HCT116 (cell line): ENCODE measurements around the gene SLC6A17. TPM values are rescaled to one million over a fixed set of nuclear protein-coding genes. Genes with fewer than 3 reads are reported as not detected.

Experiments
- ATAC-seq: fragments of 200-7000 bp; cut with Tn5 transposase; 2 replicates; pipeline ENCODE4 v1.9.1; 2020; ENCODE audit warnings: mild to moderate bottlenecking, moderate library complexity
- BruUV-seq: library from RNA; stranded (reverse); fragments of 400-500 nt; replicated peaks from 2 replicates; lab custom pipeline; 2021; lab: Mats Ljungman, UMichigan
- CTCF ChIA-PET: fragments of 300-600 bp; sonication (Branson Sonifier 250); formaldehyde crosslinking; loops from one replicate; lab custom pipeline; 2021; ENCODE audit warnings: antibody characterized with exemption; lab: Charles Lee
- POLR2A ChIA-PET: fragments of 300-600, 350-600 bp; sonication (Branson Sonifier 250); formaldehyde crosslinking; loops from one replicate; lab custom pipeline; 2021; ENCODE audit warnings: antibody characterized with exemption; lab: Charles Lee
- RAD21 ChIA-PET, 2 experiments: fragments of 300-600 bp; sonication (Branson Sonifier 250); formaldehyde crosslinking; loops; one replicate each; lab custom pipeline; 2023; ENCODE audit warnings: low total read pairs in 2 of 2; ENCODE audit not compliant: uncharacterized antibody in 2 of 2, unreplicated experiment in 2 of 2, low non-redundant PET in 1 of 2; lab: Charles Lee
- DNase-seq: peaks from one replicate; pipeline ENCODE4 v3.0.0-alpha.2; 2010; ENCODE audit warnings: low read depth, low spot score
- H2AFZ ChIP-seq: fragments of 200-600 bp; shearing (Covaris generic), sonication (generic); 2 replicates; pipeline ENCODE4 v1.6.1; 2017; ENCODE audit warnings: low read depth, mixed run types, mixed read lengths, antibody characterized with exemption, low read length; ENCODE audit not compliant: poor library complexity, severe bottlenecking
- H3K27ac ChIP-seq: 2 replicates; pipeline ENCODE4 v1.5.1; 2012; ENCODE audit warnings: low read depth, low read length
- H3K27me3 ChIP-seq: fragments of 200-600 bp; sonication (generic); 2 replicates; pipeline ENCODE4 v1.6.1; 2016; ENCODE audit warnings: mixed run types, low read length, mixed read lengths; ENCODE audit not compliant: insufficient read depth
- H3K36me3 ChIP-seq, 2 experiments: fragments of 200-500 bp in 1 of 2; fragments of 200-600 bp in 1 of 2; sonication (Bioruptor generic) in 1 of 2; sonication (generic) in 1 of 2; 2 replicates each; pipeline versions ENCODE4 v1.5.1 to v1.6.1; 2014 to 2016; ENCODE audit warnings: low read length in 2 of 2, inconsistent platforms in 1 of 2, mixed read lengths in 1 of 2, mixed run types in 1 of 2; ENCODE audit not compliant: insufficient read depth in 2 of 2, control insufficient read depth in 1 of 2
- H3K4me1 ChIP-seq, 2 experiments: fragments of 200-600 bp in 1 of 2; sonication (generic) in 1 of 2; 2 replicates each; pipeline versions ENCODE4 v1.5.1 to v1.6.1; 2012 to 2017; ENCODE audit warnings: low read length in 2 of 2, inconsistent platforms in 1 of 2, mild to moderate bottlenecking in 1 of 2, mixed read lengths in 1 of 2, mixed run types in 1 of 2, moderate library complexity in 1 of 2; ENCODE audit not compliant: insufficient read depth in 2 of 2, control insufficient read depth in 1 of 2
- H3K4me2 ChIP-seq: fragments of 200-600 bp; sonication (generic); 2 replicates; pipeline ENCODE4 v1.6.1; 2017; ENCODE audit warnings: mixed run types, low read length, mixed read lengths
- H3K4me3 ChIP-seq, 2 experiments: fragments of 200-600 bp in 1 of 2; sonication (generic) in 1 of 2; replicated peaks in 1 of 2; 2 replicates each; pipeline ENCODE4 v1.5.1; 2011 to 2016; ENCODE audit warnings: low read length in 2 of 2, control low read depth in 1 of 2, low read depth in 1 of 2, mild to moderate bottlenecking in 1 of 2, mixed read lengths in 1 of 2, mixed run types in 1 of 2
- H3K79me2 ChIP-seq: fragments of 200-600 bp; sonication (generic); 2 replicates; pipeline ENCODE4 v1.6.1; 2017; ENCODE audit warnings: mild to moderate bottlenecking, mixed run types, low read length, moderate library complexity, mixed read lengths; ENCODE audit not compliant: insufficient read depth
- H3K9ac ChIP-seq: fragments of 200-600 bp; sonication (generic); 2 replicates; pipeline ENCODE4 v1.6.1; 2016; ENCODE audit warnings: low read length, mixed read lengths
- H3K9me2 ChIP-seq: fragments of 200-600 bp; sonication (generic), shearing (Covaris generic); 2 replicates; pipeline ENCODE4 v1.6.1; 2017; ENCODE audit warnings: mixed run types, mild to moderate bottlenecking, moderate library complexity; ENCODE audit not compliant: insufficient read depth
- H3K9me3 ChIP-seq, 2 experiments: fragments of 200-500 bp in 1 of 2; fragments of 200-600 bp in 1 of 2; sonication (Bioruptor generic) in 1 of 2; sonication (generic) in 1 of 2; 2 replicates each; pipeline ENCODE4 v1.6.1; 2014 to 2017; ENCODE audit warnings: low read length in 2 of 2, mixed read lengths in 2 of 2, inconsistent platforms in 1 of 2, low read depth in 1 of 2, mild to moderate bottlenecking in 1 of 2, mixed run types in 1 of 2, moderate library complexity in 1 of 2; ENCODE audit not compliant: control insufficient read depth in 1 of 2, insufficient read depth in 1 of 2
- H4K20me1 ChIP-seq: fragments of 200-600 bp; sonication (generic), shearing (Covaris generic); 2 replicates; pipeline ENCODE4 v1.6.1; 2017; ENCODE audit warnings: mixed run types, mild to moderate bottlenecking, moderate library complexity; ENCODE audit not compliant: insufficient read depth
- CBX3 ChIP-seq: IDR thresholded peaks from 2 replicates; pipeline ENCODE4 v1.6.1; 2012; ENCODE audit warnings: low read depth
- CEBPB ChIP-seq: IDR thresholded peaks from 2 replicates; pipeline ENCODE4 v1.6.1; 2012; ENCODE audit warnings: low read depth
- ELF1 ChIP-seq: IDR thresholded peaks from 2 replicates; pipeline ENCODE4 v1.6.1; 2012; ENCODE audit warnings: low read depth, borderline replicate concordance
- EZH2phosphoT487 ChIP-seq: fragments of 200-600 bp; IDR thresholded peaks from 2 replicates; pipeline ENCODE4 v1.6.1; 2018; ENCODE audit warnings: antibody characterized with exemption, borderline replicate concordance
- FOSL1 ChIP-seq: IDR thresholded peaks from 2 replicates; pipeline ENCODE4 v1.6.1; 2012; ENCODE audit warnings: low read depth
- RAD21 ChIP-seq: IDR thresholded peaks from 2 replicates; pipeline ENCODE4 v1.6.1; 2012; ENCODE audit warnings: low read depth, mild to moderate bottlenecking
- YY1 ChIP-seq: IDR thresholded peaks from 2 replicates; pipeline ENCODE4 v1.6.1; 2011; ENCODE audit warnings: low read length, low read depth, moderate library complexity, mild to moderate bottlenecking; ENCODE audit not compliant: insufficient replicate concordance; ENCODE audit errors: extremely low read depth
- ZFX ChIP-seq: fragments of 450-650 bp; IDR thresholded peaks from 2 replicates; pipeline ENCODE4 v1.6.1; 2017
- ZNF274 ChIP-seq: fragments of 200-500 bp; sonication (Bioruptor generic); IDR thresholded peaks from 2 replicates; pipeline ENCODE4 v1.6.1; 2014; ENCODE audit warnings: mild to moderate bottlenecking, low read depth, low read length, inconsistent platforms
- intact Hi-C: fragments of 100-400 bp; cut with micrococcal nuclease; formaldehyde crosslinking; loops from 2 replicates; pipeline ENCODE4 v1.10.0; 2022
- total RNA-seq: library from RNA; stranded (reverse); gene quantifications from one replicate; pipeline ENCODE4 v1.2.1, GENCODE V29; 2021; ENCODE audit not compliant: unreplicated experiment

Gene SLC6A17
- total RNA-seq, 1 experiment from 2014 or later: 10.5 TPM

GRCh38 chr1:110160538-110161100 is 10.3 kb downstream of the SLC6A17 start:
- peaks cover 0 to 6% of the 10 kb centered on the region in 2 experiments; a peak in 2 of 4 replicates for H3K4me1 ChIP-seq
- no peak for DNase-seq
- no peak for ATAC-seq
- no peaks in the 10 kb centered on the region for H3K9me3 ChIP-seq
- POLR2A ChIA-PET: no interaction called here
- H3K36me3 ChIP-seq: no peaks in the 10 kb centered on the region
- no peak overlapping the region for H3K4me3 ChIP-seq
- CTCF ChIA-PET: interaction anchor here (0.6 kb wide), 1 partner anchor 10 kb away, joined by 5 read pairs; the partner anchor contains the start of gene SLC6A17
- no peaks in the 10 kb centered on the region for H3K27me3 ChIP-seq
- TF ChIP-seq ZFX: no peak
- no peak for TF ChIP-seq ELF1
- TF ChIP-seq CBX3: no peak
- TF ChIP-seq YY1: no peak
- TF ChIP-seq ZNF274: no peak
- no peak for TF ChIP-seq FOSL1
- no peak for TF ChIP-seq RAD21
- TF ChIP-seq EZH2phosphoT487: no peak
- no peak for TF ChIP-seq CEBPB
- H3K27ac ChIP-seq: no peak overlapping the region
- RAD21 ChIA-PET: no interaction called here
- no peaks in the 10 kb centered on the region for H3K79me2 ChIP-seq
- H3K4me2 ChIP-seq: no peak overlapping the region
- no peaks in the 10 kb centered on the region for H4K20me1 ChIP-seq
- intact Hi-C loops: no loop called here
- BruUV-seq: no TSS peak
- no peaks in the 10 kb centered on the region for H3K9me2 ChIP-seq
- H2AFZ ChIP-seq: no peak overlapping the region
- H3K9ac ChIP-seq: no peak overlapping the region

- ChIA-PET RAD21 (no interaction called here), POLR2A (no interaction called here), CTCF (no interaction called here)
- Histone ChIP-seq H3K27me3 (no peaks in the 10 kb centered on the region), H3K79me2 (no peaks in the 10 kb centered on the region), H3K9me3 (no peaks in the 10 kb centered on the region), H2AFZ (no peak overlapping the region), H3K4me1 (peaks cover 0 to 6% of the 10 kb centered on the region in 2 experiments; a peak in 2 of 4 replicates), H3K4me2 (no peak overlapping the region), H3K9ac (no peak overlapping the region), H3K4me3 (no peak overlapping the region), H3K27ac (no peak overlapping the region), H3K36me3 (no peaks in the 10 kb centered on the region), H3K9me2 (no peaks in the 10 kb centered on the region), H4K20me1 (no peaks in the 10 kb centered on the region)
- TF ChIP-seq ZNF274: no peak
- BruUV-seq: no TSS peak
- DNase-seq (no peak), ATAC-seq (no peak)
- intact Hi-C loops: no loop called here
Observed at GRCh38 chr1:110161165-110161564, 10.9 kb downstream of the SLC6A17 start.
